GM18909 (cell line): ENCODE results near the gene PRDM15.
A peak's percentile ranks its signal among the peaks of the same experiment; 100 is the strongest.

ENCODE experiments used
- ATAC-seq: cut with Tn5 transposase; IDR thresholded peaks from one replicate; pipeline ENCODE4 v1.9.1; 2021; ENCODE audit warnings: mild to moderate bottlenecking; ENCODE audit not compliant: unreplicated experiment, poor library complexity

Gene PRDM15

GRCh38 chr21:41879190-41879998, at the start of gene PRDM15:
PRDM15 (minus strand) TSS chr21:41879344; CDS start chr21:41860363, 18,981 bp downstream.
- ATAC-seq: peak; percentile 71

DNA sequence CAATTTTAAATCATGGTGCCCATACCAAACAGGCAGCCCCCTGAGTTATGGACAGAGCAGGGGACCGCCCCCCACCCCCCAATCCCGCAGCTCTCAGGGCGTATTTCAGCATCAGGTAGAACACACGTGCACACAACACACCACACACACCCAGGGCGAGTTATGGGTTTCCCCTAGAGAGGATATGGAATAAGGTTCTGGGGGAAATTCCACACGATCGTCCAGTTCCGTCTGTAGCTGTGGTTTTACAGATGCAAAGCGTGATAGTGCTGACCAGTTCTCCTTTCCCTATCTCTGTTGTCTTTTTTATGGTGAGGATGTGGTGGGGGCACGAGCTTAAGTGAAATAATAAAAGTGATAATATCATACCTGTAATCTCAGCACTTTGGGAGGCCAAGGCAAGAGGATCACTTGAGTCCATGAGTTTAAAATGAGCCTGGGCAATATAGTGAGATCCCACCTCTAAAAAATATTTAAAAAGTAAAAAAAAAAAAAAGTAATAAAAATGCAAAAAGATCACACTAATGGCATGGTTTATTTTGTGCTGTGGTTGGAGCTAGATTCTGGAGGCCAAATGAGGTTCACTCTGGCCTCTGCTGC, 49.6 kb upstream of the PRDM15 start:
- no peak for ATAC-seq

GRCh38 chr21:41927727-41928409, 48.7 kb upstream of the PRDM15 start:
- no peak for ATAC-seq

GRCh38 chr21:41926807-41927171, 47.6 kb upstream of the PRDM15 start:
- no peak for ATAC-seq

GRCh38 chr21:41926117-41926806, 47.1 kb upstream of the PRDM15 start:
- peak; percentile 55 for ATAC-seq

- no peak for ATAC-seq
Measured at GRCh38 chr21:41925767-41926116, 46.6 kb upstream of the PRDM15 start.

DNA sequence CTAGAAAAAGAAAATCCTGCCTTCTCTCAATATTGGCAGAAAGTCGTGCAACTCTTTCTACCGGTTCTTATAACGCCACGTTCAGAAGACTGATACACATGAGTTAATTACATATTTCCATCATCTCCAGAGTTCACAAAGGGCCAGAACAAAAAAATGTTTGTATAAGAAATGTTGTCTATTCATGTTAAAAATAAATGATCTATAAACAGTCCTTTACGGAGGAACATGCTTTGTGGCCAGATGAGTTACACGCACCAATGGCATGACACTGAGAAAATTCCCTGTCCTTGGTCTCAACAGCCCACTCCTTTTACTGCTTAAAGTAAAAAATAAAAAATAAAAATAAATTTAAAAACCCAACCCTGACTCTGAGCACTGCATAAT, 45.2 kb upstream of the PRDM15 start:
- ATAC-seq: no peak

DNA sequence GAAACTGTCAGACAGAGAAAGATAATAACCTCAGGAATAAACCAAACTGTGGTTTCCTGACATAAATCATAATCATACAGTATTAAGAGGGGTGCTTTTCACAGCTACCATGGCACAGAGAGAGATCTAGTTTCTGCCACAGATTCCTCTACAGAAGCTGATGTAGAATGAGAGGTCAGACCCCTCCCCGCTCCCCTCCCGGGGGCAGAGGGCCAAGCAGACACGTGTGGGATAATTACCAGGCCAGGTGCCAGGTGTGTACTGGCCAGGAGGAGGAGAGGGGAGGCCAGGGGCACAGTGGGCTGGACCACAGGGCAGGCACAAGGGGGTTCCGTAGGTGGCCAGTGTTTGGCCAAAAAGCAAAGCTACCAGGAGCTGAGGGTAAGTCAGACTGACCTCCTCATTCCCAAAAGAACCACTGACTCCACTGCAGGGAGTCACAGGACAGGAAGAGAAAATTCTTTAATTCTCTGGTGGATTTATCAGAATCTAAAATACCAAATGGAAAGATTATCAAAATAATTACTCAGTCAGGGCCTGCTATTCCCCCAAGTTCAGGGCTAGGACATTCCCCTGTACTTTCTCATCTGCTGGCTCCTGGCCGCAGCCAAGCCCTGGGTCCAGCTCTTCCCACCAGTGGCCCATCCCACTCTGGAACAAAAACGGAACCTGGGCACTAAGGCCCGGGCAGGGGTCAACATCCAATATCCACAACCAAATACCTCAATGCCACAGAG, 44.7 kb upstream of the PRDM15 start:
- ATAC-seq: no peak

DNA sequence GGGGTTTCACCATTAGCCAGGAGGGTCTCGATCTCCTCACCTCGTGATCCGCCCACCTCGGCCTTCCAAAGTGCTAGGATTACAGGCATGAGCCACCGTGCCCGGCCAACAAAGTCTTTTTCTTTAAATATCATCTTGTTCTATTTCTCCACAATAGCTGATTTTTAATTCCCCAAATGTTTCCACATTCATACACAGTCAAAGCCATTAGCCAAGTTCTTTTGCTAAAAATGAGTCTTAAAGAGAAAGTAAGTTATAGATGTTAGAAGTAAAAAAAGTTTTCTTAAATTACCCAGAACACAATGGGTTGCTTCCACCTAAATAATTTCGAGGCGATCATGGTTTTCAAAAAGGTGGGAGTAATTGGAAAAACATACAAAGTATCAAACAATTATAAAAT, 44.0 kb upstream of the PRDM15 start:
- ATAC-seq: no peak

- no peak for ATAC-seq
Measured at GRCh38 chr21:41921021-41921420, 41.9 kb upstream of the PRDM15 start.

DNA sequence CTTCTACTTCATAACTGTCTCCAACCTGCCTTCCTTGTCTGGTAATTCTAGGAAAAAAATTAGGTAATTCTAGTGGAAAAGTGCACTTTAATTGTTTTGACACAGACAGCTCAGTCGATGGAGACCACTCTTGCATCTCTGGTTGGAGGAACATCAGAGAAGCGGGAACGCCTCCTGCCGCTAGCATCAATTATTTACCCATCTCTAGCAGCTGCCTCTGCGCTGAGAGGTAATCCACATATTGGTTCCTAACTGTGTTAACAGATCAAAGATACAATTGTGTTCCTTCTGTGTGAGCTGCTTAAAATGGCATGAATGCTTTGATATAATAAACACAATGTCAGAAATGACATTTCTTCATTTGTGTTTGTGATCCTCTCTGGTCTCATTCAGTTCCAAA, 41.3 kb upstream of the PRDM15 start:
- ATAC-seq: no peak

DNA sequence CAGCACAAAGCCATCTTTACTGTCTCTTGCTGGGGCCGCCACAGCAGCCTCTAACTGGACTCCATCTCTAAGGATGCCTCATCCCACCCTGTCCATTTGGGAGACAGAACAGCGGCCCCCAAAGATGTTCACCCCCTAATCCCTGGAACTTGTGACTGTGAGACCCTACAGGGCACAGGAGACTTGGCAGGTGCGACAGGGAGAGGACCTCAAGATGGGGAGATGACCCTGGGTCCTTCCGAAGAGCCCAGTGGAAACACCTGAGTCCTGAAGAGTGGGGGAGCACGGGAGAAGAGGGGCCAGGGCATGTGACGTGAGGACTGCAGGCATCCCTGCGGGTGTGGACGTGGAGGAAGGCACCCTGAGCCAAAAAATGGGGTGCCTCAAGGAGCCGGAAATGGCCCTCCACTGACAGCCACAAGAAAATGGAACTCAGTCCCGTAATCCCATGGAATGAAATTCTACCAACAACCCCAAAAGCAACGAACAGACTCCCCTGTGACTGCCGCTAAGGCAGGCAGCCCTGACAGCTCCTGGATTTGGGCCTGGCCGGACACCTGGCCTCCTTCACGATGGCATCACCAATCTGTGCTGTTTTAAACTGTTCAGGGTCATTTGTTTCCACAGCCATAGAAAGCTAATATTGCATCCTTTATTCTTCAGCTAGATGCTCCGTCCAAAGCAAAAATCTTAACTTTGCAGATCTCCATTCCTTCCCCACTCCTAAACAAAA, 40.7 kb upstream of the PRDM15 start:
- no peak for ATAC-seq

DNA sequence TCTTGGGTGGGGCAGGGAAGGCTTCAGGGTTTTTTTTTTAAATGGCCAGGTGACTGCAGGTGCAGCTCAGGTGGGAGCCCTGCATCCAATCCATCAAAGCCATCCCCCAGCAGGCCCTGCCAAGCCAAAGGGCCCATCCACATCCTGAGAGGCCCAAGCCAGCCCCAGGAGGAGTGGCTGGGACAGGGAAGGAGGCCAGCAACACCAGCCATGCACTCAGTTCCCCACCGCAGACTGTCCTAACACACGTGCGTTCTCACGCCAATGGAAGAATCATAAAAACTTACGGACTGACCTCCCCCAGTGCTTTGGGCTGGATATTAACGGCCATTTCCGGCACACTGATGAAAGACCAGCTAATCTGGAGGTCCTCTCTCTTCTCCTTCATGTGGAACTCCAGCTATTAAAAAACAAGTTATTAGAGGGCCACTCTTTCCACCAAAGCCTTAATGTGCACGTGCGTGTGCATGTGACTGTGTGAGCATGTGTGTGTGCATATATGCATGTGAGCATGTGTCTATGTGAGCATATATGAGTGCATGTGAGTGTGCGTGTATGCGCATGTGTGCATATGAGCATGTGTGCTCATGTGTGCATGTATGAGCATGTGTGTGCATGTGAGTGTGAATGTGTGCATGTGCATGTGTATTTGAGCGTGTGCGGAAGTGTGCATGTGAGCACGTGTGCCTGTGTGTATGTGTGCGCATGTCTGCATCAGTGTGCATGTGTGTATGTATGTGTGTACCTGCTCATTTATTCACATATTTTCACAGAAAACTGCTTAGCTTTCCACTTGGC, 39.6 kb upstream of the PRDM15 start:
- no peak for ATAC-seq

DNA sequence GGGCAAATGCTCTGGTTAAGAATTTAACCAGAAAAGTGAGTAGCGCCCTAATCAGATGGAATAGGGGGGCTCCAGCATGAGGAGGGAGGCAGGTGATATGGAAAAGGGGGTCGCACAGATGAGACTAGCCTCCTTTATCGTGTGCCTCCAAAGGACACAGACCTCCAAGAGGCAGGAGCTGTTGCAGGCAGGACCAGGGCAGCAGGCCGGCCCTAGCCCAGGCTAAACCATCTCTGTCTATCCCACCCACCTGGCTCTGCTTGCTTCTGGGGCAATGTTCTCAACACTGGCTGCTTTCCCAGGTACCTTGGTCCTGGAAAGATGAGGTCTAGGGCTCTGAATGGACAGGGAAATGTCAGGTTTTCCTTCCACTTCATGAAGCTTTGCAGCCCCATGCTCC, 38.4 kb upstream of the PRDM15 start:
- ATAC-seq: no peak

DNA sequence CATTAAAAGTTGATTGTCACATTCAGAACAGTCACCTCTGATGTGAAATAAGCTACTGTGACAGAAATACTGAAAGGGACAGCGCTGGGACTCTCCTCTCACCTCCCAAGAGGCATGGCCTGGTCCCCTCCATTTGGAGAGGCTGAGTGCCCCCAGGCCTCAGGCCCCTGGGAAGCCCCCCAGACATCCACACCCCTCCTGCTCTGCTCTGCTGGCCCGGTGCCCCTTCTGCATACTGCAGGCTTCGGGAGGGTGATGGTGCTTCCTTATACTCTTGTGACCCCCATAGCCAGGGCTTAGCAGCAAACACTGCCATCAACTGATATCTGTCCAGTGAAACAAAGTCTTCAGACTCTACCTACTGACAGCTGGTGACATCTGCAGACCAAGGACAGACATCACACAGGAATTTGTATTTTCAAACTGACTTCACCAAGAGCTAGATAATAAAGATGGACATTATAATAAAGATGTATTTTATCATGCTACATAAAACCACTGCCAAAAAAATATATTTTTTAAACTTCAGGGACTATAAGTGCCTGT, 37.8 kb upstream of the PRDM15 start:
- no peak for ATAC-seq

DNA sequence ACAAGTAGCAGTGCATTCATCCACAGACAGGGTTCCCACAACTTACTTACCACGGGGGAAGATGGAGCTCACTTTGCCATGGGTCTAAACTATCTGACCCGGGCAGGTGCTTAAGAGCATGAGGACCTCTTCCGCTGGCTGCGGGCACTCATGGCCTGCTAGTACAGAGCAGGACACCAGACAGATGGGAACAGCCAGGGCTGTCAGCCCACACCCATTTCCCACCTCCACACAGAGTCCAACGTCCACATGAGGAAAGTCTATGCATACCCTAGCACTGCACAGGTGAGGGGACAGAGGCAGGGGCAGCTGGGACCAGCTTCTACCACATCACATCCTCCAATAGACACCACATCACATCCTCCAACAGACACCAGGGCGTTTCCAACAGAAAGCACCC, 35.8 kb upstream of the PRDM15 start:
- no peak for ATAC-seq

DNA sequence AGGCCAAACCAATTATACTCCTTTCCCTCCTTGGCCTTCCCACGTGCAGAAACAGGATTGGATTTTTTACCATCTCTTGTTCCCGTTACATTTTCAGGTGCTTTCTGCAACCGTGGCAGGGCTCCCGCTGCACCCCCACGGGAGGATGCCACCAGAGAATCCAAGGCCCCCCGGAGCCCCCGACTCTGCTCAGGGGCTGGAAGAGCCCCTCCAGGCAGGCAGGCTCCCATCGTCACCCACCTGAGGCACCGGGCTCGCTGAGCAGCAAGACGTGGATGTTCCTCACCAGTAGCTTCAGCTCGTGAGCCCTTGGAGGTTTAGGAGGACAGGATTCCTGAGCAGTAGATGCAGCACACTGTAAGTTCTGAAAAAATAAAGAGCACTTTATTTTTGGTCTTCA, 35.2 kb upstream of the PRDM15 start:
- ATAC-seq: no peak

- ATAC-seq: no peak
Measured at GRCh38 chr21:41913230-41913629, 34.1 kb upstream of the PRDM15 start.

GRCh38 chr21:41908829-41909228, 29.7 kb upstream of the PRDM15 start:
- no peak for ATAC-seq
